GM13977 (cell line): ENCODE results near the gene GRAMD1B.

ENCODE experiments used
- DNase-seq: peaks from one replicate; pipeline ENCODE4 v3.0.0; 2012; ENCODE audit warnings: low spot score
- in situ Hi-C: fragments of 300-500 bp; cut with MboI; formaldehyde crosslinking; loops from one replicate; pipeline ENCODE4 v1.12.0; 2022; ENCODE audit warnings: low sequenced_read_pairs, low pct_unique_long_range_greater_than_20kb, mixed read lengths, inconsistent platforms; ENCODE audit not compliant: unreplicated experiment
- TF ChIP-seq, protein P1 (sequence below): IDR thresholded peaks from 2 replicates; pipeline ENCODE4 v1.5.1; 2012; ENCODE audit warnings: mild to moderate bottlenecking, control low read depth; ENCODE audit not compliant: insufficient read depth; ENCODE audit errors: extremely low read depth, missing control alignments

The GRAMD1B gene

DNA sequence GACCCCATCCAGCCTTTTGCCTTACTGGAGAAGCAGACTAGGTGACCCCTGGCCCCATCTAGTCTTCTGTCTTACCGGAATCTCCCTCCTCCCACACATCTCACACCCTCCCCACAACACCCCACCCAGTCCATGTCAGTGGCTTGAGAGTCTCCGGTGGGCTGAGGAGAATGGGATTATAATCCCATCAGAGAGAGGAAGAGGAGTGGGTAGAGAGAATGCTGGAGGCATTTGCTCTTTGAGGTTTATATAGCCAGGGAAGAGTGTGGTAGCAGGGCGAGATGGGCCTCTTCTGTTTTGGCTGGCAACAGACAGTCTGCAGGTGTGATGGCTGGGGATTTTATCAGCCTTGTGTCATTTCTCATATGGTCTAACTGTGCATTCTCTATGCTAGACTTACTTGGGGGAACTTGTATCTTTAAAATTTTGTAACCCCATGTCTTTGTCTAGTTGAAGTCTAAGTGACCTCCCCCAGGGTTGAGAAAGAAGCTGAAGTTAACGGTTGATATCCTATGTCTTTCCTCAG is 50.3 kb downstream of the GRAMD1B start:
- TF ChIP-seq, protein P1, sequence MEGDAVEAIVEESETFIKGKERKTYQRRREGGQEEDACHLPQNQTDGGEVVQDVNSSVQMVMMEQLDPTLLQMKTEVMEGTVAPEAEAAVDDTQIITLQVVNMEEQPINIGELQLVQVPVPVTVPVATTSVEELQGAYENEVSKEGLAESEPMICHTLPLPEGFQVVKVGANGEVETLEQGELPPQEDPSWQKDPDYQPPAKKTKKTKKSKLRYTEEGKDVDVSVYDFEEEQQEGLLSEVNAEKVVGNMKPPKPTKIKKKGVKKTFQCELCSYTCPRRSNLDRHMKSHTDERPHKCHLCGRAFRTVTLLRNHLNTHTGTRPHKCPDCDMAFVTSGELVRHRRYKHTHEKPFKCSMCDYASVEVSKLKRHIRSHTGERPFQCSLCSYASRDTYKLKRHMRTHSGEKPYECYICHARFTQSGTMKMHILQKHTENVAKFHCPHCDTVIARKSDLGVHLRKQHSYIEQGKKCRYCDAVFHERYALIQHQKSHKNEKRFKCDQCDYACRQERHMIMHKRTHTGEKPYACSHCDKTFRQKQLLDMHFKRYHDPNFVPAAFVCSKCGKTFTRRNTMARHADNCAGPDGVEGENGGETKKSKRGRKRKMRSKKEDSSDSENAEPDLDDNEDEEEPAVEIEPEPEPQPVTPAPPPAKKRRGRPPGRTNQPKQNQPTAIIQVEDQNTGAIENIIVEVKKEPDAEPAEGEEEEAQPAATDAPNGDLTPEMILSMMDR: no peak
- in situ Hi-C loops: loop anchor here (25.0 kb wide), 1 partner anchor 168 kb away; no protein-coding TSS in a partner anchor
- DNase-seq: peak; percentile 44

DNA sequence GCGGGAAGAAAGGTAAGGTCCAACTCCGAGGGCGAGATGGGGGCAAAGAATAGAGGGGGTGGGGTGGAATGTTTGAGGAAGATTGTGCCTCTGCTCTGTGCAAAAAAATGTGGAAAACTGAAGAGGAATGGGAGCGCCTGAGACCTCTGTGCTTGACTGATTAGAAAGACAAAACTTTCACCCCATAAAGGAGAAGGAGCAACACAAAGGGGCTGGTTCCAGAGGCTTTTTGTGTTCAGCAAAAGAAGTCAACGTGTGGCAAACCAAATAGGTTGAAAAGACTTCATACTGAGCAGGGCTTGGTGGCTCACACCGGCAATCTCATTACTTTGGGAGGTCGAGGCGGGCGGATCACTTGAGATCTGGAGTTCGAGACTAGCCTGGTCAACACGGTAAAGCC is 50.8 kb downstream of the GRAMD1B start:
- in situ Hi-C loops: loop anchor here (25.0 kb wide), 1 partner anchor 169 kb away; no protein-coding TSS in a partner anchor
- DNase-seq: no peak

DNA sequence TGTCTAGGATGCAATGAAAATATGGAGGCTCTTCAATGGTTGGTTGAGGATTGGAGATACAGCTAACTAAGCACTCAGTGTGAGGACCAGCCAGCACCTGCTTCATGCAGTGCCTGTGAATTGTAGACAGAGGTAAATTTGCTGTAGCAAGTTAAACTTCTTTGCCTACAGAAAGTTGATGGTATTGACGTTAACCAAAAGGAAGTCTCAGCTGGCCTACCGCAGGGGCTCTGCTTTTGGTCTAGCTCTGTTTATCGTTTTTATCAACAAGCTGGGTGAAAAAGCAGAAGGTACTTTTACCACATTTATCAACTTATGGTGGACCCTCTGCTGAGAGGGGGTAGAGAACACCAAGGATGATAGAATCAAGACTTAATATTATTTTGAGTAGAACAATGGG is 51.6 kb downstream of the GRAMD1B start:
- in situ Hi-C loops: loop anchor here (25.0 kb wide), 1 partner anchor 169 kb away; no protein-coding TSS in a partner anchor
- TF ChIP-seq, protein P1: no peak
- DNase-seq: peak; percentile 36

More for the DNA sequence above, 50.8 kb downstream of the GRAMD1B start:
- TF ChIP-seq, protein P1: no peak

DNA sequence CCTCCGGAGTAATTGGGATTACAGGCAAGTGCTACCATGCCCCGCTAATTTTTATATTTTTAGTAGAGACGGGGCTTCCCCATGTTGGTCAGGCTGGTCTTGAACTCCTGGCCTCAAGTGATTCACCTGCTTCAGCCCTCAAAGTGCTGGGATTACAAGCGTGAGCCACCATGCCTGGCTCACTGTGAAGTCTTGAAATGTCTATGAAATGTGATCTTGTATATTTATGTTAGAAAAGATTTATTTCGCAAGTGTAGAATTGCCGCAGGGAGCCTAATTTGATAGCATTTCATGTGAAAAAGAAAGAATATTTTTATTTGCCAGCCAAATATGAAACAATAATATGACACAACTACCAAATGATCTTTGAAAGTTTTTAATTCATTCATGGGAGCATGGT is 52.1 kb downstream of the GRAMD1B start:
- TF ChIP-seq, protein P1: no peak
- in situ Hi-C loops: loop anchor here (25.0 kb wide), 1 partner anchor 170 kb away; no protein-coding TSS in a partner anchor
- DNase-seq: no peak

DNA sequence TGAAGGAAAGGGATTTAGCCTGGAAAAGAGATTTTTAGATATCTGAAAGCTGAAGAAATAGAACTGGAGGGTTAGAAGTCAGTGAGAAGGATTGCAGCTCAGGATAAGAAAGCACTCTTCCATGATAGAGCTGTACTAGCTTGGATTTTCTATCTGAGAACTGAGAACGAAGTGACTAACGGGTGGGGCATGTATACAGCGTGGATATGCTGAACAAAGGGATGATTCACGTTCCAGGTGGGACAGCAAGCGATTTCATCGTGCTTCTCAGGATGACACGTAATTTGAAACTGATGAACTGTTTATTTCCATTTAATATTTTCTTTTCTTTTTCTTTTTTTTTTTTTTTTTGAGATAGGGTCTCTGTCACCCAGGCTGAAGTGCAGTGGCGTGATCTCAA is 53.0 kb downstream of the GRAMD1B start:
- in situ Hi-C loops: loop anchor here (25.0 kb wide), 1 partner anchor 171 kb away; no protein-coding TSS in a partner anchor
- no peak for DNase-seq
- TF ChIP-seq, protein P1: no peak

DNA sequence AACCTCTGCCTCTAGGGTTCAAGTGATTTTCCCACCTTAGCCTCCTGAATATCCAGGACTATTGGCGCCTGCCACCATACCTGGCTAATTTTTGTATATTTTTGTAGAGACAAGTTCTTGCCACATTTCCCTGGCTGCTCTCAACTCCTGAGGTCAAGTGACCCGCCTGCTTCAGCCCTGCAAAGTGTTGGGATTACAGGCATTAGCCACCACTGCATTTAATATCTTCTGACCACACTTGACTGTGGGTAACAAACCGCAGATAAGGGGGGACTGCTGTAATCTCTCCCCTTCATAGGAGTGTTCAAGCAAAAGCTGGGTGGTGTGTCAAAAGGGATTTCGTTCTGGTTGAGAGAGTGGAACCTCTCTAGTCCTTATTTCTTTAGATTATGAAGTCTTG is 53.4 kb downstream of the GRAMD1B start:
- DNase-seq: no peak
- TF ChIP-seq, protein P1: no peak
- in situ Hi-C loops: loop anchor here (25.0 kb wide), 1 partner anchor 171 kb away; no protein-coding TSS in a partner anchor
